GM12872 (cell line): ENCODE measurements around the gene ANKFN1.

Experiments used
- CTCF ChIP-seq: IDR thresholded peaks from 3 replicates; pipeline ENCODE4 v1.5.1; 2011; ENCODE audit warnings: low read depth, mild to moderate bottlenecking, low read length, moderate library complexity; ENCODE audit not compliant: insufficient read depth

Gene ANKFN1

GRCh38 chr17:56358651-56359050, 205.4 kb downstream of the ANKFN1 start:
- TF ChIP-seq CTCF, result no peak

- no peak for TF ChIP-seq CTCF
These were observed 206.2 kb downstream of the ANKFN1 start for GRCh38 chr17:56359518-56359917.

- no peak for TF ChIP-seq CTCF
These were observed 214.1 kb downstream of the ANKFN1 start for GRCh38 chr17:56367366-56367765.

- TF ChIP-seq CTCF, result no peak
These were observed 220.9 kb downstream of the ANKFN1 start for GRCh38 chr17:56373981-56374833.

- no peak for TF ChIP-seq CTCF
These were observed 236.1 kb downstream of the ANKFN1 start for GRCh38 chr17:56389356-56389755.

GRCh38 chr17:56392321-56392720, 239.0 kb downstream of the ANKFN1 start:
- TF ChIP-seq CTCF, result no peak

- TF ChIP-seq CTCF, result no peak
These were observed 239.9 kb downstream of the ANKFN1 start for GRCh38 chr17:56393156-56393555.
